Heart left ventricle (tissue), 16 donors: Measurements from ENCODE around the gene LGALS7B. TPM values are rescaled to one million over a fixed set of nuclear protein-coding genes. Genes with fewer than 3 reads are reported as not detected.

ENCODE experiments used
- ATAC-seq, 4 donors: fragments of 200-7000 bp; cut with Tn5 transposase; one replicate each; pipeline ENCODE4 v1.9.1; 2020 to 2022; ENCODE audit warnings: moderate library complexity in 4 of 4, mild to moderate bottlenecking in 3 of 4, moderate number of reproducible peaks in 1 of 4
- DNase-seq, 5 donors: peaks; one replicate each; pipeline ENCODE4 v3.0.0-alpha.2; 2020
- H3K27ac ChIP-seq, 12 donors: fragments of 200-600 bp; sonication (generic) in 4 of 12; one replicate each; pipeline versions ENCODE4 v1.5.0 to v1.8.0; 2016 to 2022; ENCODE audit warnings: mild to moderate bottlenecking in 2 of 12
- H3K27me3 ChIP-seq, 9 donors: fragments of 200-600 bp; sonication (generic) in 2 of 9; one replicate each; pipeline versions ENCODE4 v1.5.1 to v1.8.0; 2016 to 2022; ENCODE audit warnings: mild to moderate bottlenecking in 3 of 9
- H3K36me3 ChIP-seq, 9 donors: fragments of 200-600 bp; sonication (generic) in 2 of 9; one replicate each; pipeline versions ENCODE4 v1.5.0 to v1.8.0; 2018 to 2022; ENCODE audit warnings: mild to moderate bottlenecking in 2 of 9
- H3K4me1 ChIP-seq, 12 donors: fragments of 200-600 bp; sonication (generic) in 4 of 12; one replicate each; pipeline versions ENCODE4 v1.5.0 to v1.8.0; 2016 to 2022; ENCODE audit warnings: mild to moderate bottlenecking in 3 of 12
- H3K4me3 ChIP-seq, 12 donors: fragments of 200-600 bp; sonication (generic) in 4 of 12; one replicate each; pipeline versions ENCODE4 v1.5.0 to v1.8.0; 2017 to 2022; ENCODE audit warnings: mild to moderate bottlenecking in 9 of 12, moderate library complexity in 4 of 12
- H3K9me3 ChIP-seq, 12 donors: fragments of 200-600 bp; sonication (generic) in 4 of 12; one replicate each; pipeline versions ENCODE4 v1.5.0 to v1.8.0; 2016 to 2022; ENCODE audit warnings: mild to moderate bottlenecking in 1 of 12
- CTCF ChIP-seq, 12 donors: fragments of 200-600 bp; sonication (generic) in 4 of 12; IDR thresholded peaks; one replicate each; pipeline versions ENCODE4 v1.5.0 to v1.8.0; 2018 to 2022; ENCODE audit warnings: antibody characterized with exemption in 12 of 12, mild to moderate bottlenecking in 5 of 12
- POLR2A ChIP-seq, 2 donors: fragments of 450-650 bp; IDR thresholded peaks; one replicate each; pipeline ENCODE4 v1.6.1; 2017; ENCODE audit warnings: antibody characterized with exemption in 2 of 2, mild to moderate bottlenecking in 2 of 2, moderate library complexity in 2 of 2
- WGBS, 4 donors: extraction: QIAGEN DNeasy Blood & Tissue Kit in 2 of 4; methylation state at CpG; one replicate each; pipeline versions ENCODE4 v1.1.5 to v1.1.7; 2013 to 2018; 5-methylcytosine and 5-hydroxymethylcytosine counted together
- intact Hi-C, 10 donors: fragments of 100-400 bp; cut with DNase I; formaldehyde crosslinking; loops; one replicate each; pipeline versions ENCODE4 v1.11.1 to v1.14.2; 2022
- polyA plus RNA-seq, 2 donors: library from polyadenylated mRNA; stranded (reverse); fragments of 200-250 nt; gene quantifications; one replicate each; pipeline ENCODE4 v1.2.3, GENCODE V29; 2013
- total RNA-seq, 9 donors: library from RNA; depleted of rRNA in 2 of 9; stranded (reverse); fragments of >200 nt in 2 of 9; fragmentation: NEBNext Ultra II Directional in 3 of 9; extraction: Animal tissue kit (Norgen Biotek cat#: 25700) in 3 of 9; gene quantifications; one replicate each; pipeline versions ENCODE4 v1.1.0 to v1.2.4, GENCODE V29; 2016 to 2023
- donor health status: ischemic (EF 13 %, LVEDD 7.1; RV severe dilation, severe dysfunction).
- donor health status: healthy with polysubstance abuse.
- donor health status: DM: no; HTN: yes; CAD: no.
- donor health status: DM: no; HTN: no; CAD: no.
- donor health status: ischemic (EF 25% LVEDD 6.9; RV normal size, moderate dysfunction).
- donor health status: ischemic (EF 25% LVEDD 5.7; RV mildly dilated, moderate dysfunction).
- donor health status: healthy.
- donor health status: DM: yes; HTN: yes; CAD: no.
- donor health status: ischemic (EF 35%, LVEDD 5.7; RV mildly dilated, moderate dysfunction).
- donor health status: nonischemic (EF 11% LVEDD 7.7; RV severe dilation, severe dysfunction).
- donor health status: DM: yes; HTN: yes; CAD: no.
- donor health status: PGD.
- donor health status: ischemic (EF 29% LVEDD 5.4; RV normal size, mild dysfunction).
- donor health status: nonischemic (EF 23%, LVEDD 6.1; RV moderate dilation, normal function).

The LGALS7B gene
- total and polyA plus RNA-seq, 11 donors: not detected

- Histone ChIP-seq H3K9me3 (no peaks in the 10 kb centered on the region), H3K27me3 (no peaks in the 10 kb centered on the region), H3K27ac (peak overlapping the region in 2 of 12 donors; percentile 3 to 27), H3K36me3 (peaks cover 7 to 61% (median 55%) of the 10 kb centered on the region in 9 donors), H3K4me1 (peaks cover 0 to 32% (median 19%) of the 10 kb centered on the region in 12 donors), H3K4me3 (no peak overlapping the region)
- DNase-seq (peak in 1 of 5 donors; percentile 2), ATAC-seq (no peak)
- intact Hi-C loops: loop anchor here in 6 of 10 donors (5.0 to 10.0 kb wide), 6 partner anchors 60 to 200 kb away; partner anchors contain the start of genes ACTN4 (in 1 of the 6), NFKBIB (in 1 of the 6) and SIRT2 (in 1 of the 6)
- TF ChIP-seq CTCF (IDR thresholded peaks at IDR 0.05): no peak
- TF ChIP-seq POLR2A (IDR thresholded peaks at IDR 0.05): no peak
- 93 to 97% (median 96%) methylated on average over 6 of the region's 6 CpGs for WGBS, 4 donors
Observed at GRCh38 chr19:38834590-38834989, 45.6 kb downstream of the LGALS7B start.

- no peak for TF ChIP-seq CTCF (IDR thresholded peaks at IDR 0.05)
- TF ChIP-seq POLR2A (IDR thresholded peaks at IDR 0.05): no peak
- H3K27me3 ChIP-seq: no peaks in the 10 kb centered on the region
- H3K4me3 ChIP-seq: no peak overlapping the region
- H3K4me1 ChIP-seq: peaks cover 0 to 19% (median 8%) of the 10 kb centered on the region in 12 donors
- ATAC-seq (no peak), DNase-seq (no peak)
- no peak overlapping the region for H3K27ac ChIP-seq
- 73 to 82% (median 75%) methylated on average over 8 of the region's 8 CpGs for whole genome bisulfite sequencing, 4 donors
- intact Hi-C loops: loop anchor here in 6 of 10 donors (5.0 to 10.0 kb wide), 6 partner anchors 58 to 202 kb away; partner anchors contain the start of genes NFKBIB (in 1 of the 6) and SIRT2 (in 1 of the 6)
- no peaks in the 10 kb centered on the region for H3K9me3 ChIP-seq
- peaks cover 7 to 69% (median 62%) of the 10 kb centered on the region in 9 donors for H3K36me3 ChIP-seq
Observed at GRCh38 chr19:38836159-38836982, 47.4 kb downstream of the LGALS7B start.

- TF ChIP-seq CTCF (IDR thresholded peaks at IDR 0.05) (no peak), POLR2A (IDR thresholded peaks at IDR 0.05) (no peak)
- peaks cover 7 to 77% (median 69%) of the 10 kb centered on the region in 9 donors for H3K36me3 ChIP-seq
- no peaks in the 10 kb centered on the region for H3K27me3 ChIP-seq
- DNase-seq (peak in 1 of 5 donors; percentile 26), ATAC-seq (no peak)
- H3K9me3 ChIP-seq: no peaks in the 10 kb centered on the region
- peaks cover 0 to 22% (median 7%) of the 10 kb centered on the region in 12 donors for H3K4me1 ChIP-seq
- no peak overlapping the region for H3K27ac ChIP-seq
- WGBS, 4 donors: 66 to 79% (median 76%) methylated on average over 6 of the region's 6 CpGs
- intact Hi-C loops: loop anchor here in 6 of 10 donors (5.0 to 10.0 kb wide), 6 partner anchors 58 to 202 kb away; partner anchors contain the start of genes NFKBIB (in 1 of the 6) and SIRT2 (in 1 of the 6)
- H3K4me3 ChIP-seq: no peak overlapping the region
Observed at GRCh38 chr19:38836983-38837626, 48.1 kb downstream of the LGALS7B start.
